HG03378 (cell line): ENCODE results near the gene THOC6.
"Not testable (repeated sequence)": the region's sequence is repeated elsewhere in the genome, so short reads cannot be mapped to it uniquely, and the experiment has no call there.

Experiments
- ATAC-seq: cut with Tn5 transposase; IDR thresholded peaks from one replicate; pipeline ENCODE4 v1.9.1; 2021; ENCODE audit warnings: mild to moderate bottlenecking, moderate library complexity; ENCODE audit not compliant: unreplicated experiment

Gene THOC6

DNA sequence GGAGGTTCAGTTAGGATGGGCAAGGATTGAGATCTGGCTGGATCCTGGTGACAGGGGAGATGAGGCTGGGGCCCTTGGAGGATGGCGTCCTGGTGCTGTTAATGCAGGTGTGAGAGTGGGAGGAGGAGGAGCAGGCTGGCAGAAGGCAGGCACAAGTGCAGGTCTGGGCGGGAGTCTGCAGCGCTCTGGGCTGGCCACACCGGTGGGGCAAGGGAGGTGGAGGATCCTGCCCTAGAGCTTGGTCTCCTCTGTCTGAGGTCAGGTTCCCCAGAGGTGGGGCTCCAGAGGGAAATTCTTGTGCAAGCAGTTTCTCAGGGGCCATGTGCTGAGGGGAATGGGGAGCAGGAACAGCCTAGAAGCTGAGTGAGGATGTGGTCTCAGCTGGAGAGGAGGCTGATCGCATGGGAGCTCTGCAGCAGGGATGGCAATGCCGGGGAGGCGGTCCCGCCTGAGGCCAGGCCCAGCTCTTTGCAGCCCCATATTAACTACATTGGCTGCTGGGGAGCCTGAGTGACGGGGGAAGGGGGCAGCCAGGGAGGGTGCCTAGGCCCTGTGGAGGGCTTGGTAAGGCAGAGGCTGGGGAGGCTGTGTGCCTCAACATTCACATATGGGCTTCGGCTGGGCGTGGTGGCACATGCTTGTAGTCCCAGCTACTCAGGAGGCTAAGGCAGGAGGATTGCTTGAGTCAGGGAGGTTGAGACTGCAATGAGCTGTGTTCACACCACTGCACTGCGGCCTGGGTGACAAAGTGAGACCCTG, 28.9 kb downstream of the THOC6 start:
- not testable (repeated sequence) for ATAC-seq

DNA sequence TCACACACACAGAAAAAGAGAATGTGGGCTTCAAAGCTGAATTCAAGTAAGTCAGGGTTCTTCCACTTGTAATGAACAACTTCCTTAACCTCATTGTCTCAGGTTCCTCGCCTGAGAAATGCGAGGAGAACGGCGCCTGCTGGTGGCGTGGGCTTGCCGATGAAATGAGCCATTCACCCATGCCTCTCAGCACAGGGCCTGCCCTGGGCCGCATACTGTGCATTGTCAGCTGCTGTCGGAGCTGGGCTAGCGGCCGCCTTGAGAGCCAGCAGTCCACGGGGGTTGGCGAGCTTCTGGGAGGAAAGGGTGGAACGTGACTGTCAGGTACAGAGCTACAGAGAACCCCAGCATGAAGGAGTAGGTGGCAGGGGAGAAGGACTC, 29.5 kb downstream of the THOC6 start:
- not testable (repeated sequence) for ATAC-seq

DNA sequence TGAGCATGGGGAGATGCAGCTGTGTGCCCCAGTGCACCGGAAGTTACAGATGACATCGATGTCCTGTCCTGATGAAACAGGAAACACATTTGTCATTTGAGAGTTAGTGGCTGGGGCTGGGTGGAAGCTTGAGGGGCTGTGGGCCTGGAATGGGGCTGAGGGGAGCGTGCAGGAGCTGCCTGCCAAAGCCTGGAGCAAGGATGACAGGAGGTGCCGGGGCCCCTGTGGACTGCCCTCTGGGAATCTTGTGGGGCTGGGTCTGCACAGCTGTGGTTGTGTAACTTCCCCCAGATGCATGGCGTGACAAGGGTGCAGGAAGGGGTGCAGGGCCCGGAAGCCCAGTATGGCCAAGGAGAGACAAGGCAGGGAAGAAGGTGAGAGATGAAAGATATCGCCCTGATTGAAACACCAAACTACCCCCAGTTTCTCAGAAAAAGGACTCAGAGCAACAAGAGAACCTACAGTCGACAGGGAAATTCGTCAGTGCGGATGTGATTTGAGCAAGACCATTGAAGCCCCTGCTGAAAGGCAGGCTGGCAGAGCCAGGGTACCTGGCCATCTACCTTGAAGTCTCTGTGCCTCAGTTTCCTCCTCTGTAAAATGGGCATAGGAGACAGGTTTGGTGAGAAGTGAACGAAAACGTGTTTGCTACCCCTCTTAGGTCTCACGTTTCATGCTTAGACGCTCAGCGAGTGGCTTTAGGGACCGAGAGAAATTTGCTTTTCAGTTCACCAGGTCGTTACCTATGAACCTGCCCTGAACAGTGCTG, 31.3 kb downstream of the THOC6 start:
- ATAC-seq = no peak

DNA sequence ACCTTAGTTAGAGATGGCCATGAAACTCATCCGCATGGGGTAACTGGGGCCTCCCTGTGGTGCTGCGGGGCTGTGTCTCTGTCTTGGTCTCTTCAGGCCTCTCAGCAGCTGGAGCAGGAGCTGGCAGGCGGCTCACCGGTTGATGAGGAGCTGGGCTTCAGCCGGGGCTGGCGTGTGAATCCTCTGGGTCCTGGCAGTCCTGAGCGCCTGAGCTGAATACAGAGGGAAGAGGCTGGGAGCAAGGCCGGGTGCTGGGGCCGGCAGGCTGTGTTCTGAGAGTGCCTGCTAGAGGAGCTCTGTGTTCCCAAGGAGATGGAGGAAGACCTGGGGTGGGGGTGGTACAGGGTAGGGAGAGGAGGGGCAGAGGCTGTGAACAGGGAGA, 31.9 kb downstream of the THOC6 start:
- not testable (repeated sequence) for ATAC-seq

DNA sequence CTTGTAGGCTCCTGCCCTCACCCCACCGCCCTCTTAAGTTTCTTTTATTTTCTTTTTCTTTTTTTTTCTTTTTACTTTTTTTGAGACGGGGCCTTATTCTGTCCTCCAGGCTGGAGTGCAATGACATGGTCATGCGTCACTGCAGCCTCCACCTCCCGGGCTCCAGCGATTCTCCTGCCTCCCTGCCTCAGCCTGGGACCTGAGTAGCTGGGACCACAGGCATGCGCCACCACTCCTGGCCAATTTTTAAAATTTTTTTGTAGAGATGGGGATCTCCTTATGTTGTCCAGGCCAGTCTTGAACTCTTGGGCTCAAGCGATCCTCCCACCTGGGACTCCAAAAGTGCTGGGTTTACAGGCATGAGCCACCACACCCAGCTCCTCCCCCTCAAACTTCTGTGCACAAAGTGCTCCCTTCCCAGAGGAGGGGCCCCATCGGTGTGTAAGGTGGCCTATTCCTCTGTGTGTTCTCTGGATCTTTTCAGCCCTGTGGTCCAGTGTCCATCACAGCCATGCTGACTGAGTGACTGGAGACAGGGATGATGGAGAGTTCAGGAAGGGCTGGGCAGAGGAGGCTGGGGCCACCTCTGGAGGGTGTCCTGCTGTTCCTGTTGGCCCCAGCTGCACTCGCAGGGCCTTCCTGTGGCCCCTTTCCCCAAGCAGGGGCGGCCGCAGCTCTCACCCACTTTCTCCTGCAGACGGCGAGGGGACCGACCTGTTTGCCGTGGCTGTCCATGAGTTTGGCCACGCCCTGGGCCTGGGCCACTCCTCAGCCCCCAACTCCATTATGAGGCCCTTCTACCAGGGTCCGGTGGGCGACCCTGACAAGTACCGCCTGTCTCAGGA, 32.7 kb downstream of the THOC6 start:
- no peak for ATAC-seq

DNA sequence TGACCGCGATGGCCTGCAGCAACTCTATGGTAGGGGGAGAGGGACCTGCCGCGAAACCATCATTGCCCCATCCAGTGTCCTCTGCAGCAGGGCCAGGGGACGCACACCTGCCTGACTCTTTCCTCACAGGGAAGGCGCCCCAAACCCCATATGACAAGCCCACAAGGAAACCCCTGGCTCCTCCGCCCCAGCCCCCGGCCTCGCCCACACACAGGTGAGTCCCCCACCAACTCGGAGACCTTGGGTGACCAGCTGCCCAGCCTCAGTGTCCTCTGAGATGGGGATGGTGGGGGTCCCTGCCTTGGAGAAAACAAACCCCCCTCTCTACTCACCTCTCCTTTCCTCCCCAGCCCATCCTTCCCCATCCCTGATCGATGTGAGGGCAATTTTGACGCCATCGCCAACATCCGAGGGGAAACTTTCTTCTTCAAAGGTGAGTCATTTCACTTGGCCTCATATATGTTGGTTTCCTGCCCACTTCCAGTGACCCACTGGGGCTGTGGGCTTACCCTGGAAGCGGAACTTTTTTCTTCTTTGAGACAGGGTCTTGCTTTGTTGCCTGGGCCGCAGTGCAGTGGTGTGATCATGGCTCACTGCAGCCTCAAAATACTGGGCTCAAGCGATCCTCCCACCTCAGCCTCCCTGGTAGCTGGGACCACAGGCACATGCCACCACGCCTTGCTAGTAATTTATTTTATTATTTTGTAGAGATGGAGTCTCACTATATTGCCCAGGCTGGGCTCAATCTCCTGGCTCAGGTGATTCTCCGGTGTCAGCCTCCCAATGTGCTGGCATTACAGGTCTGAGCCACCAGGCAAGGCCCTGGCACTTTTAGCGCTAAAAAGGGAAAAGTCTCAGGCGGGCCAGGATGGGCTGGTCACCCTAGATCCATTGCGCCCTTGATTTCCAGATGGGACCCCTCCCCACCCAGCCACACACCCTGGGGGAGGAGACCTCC, 33.6 kb downstream of the THOC6 start:
- no peak for ATAC-seq

DNA sequence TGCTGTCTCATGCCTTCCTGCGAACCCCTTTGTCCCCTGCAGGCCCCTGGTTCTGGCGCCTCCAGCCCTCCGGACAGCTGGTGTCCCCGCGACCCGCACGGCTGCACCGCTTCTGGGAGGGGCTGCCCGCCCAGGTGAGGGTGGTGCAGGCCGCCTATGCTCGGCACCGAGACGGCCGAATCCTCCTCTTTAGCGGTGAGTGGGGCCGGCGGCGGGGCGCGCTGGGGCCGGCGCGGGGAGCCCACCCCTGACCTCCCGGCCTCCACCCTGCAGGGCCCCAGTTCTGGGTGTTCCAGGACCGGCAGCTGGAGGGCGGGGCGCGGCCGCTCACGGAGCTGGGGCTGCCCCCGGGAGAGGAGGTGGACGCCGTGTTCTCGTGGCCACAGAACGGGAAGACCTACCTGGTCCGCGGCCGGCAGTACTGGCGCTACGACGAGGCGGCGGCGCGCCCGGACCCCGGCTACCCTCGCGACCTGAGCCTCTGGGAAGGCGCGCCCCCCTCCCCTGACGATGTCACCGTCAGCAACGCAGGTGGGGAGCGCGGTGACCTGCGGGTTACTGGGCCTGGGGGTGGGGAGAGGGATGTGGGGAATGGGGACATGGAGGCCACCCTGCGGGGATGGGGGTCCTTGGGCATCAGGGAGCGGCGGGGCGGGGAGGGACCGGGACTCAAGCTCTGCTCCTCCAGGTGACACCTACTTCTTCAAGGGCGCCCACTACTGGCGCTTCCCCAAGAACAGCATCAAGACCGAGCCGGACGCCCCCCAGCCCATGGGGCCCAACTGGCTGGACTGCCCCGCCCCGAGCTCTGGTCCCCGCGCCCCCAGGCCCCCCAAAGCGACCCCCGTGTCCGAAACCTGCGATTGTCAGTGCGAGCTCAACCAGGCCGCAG, 34.5 kb downstream of the THOC6 start:
- no peak for ATAC-seq

DNA sequence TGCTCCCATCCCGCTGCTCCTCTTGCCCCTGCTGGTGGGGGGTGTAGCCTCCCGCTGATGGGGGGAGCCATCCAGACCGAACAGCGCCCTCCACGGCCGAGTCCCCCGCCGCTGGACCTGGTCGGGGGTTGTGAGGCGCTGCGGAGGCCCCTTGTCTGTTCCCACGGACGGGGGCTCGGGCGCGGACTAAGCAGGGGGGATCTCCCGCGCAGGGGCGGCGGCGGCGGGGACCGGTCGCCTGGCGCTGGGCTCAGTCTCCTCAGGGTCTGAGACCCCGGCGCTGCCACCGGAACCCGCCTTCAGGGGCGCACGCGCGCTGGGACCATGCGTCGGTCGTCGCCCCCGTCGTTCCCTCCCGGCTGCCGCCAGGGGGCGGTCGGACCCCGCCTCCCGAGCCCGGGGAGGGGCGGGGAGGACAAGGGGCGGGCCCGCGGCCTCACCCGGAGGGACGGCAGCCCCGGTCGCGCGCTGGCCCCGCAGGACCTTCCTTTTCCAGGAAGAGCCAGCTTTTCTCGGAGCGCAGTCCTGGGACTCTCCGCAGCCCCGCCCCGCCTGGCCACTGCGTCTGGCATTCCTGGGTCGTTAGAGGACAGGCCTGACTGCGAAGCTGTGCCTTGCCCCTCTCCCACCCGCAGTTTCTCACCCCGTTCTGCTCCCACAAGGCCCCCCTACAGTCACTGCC, 35.3 kb downstream of the THOC6 start:
- ATAC-seq = no peak

DNA sequence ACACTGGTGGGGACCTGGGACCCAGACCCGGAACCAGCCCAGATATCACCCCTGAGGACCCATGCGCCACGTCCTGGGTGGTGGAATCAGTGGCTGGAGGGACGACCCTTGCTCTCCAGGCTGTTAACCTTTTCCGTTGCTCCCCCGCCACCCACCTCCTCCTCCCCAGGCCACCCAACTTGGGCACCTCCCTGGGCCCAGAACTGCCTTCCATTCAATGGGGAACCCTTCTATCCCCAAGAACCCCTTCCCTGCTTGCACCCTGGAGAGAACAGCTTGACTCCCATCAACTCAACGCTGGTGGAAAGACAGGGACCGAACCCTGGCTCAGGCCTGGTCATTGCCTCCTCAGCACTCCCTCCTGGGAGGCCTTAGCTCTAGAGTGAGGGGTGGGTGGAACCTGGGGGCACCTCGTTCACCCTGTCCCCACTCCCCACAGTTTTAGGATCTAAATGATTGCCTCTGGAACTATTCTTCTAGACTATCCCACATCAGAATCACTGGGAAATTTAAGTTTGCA, 35.9 kb downstream of the THOC6 start:
- ATAC-seq = no peak

DNA sequence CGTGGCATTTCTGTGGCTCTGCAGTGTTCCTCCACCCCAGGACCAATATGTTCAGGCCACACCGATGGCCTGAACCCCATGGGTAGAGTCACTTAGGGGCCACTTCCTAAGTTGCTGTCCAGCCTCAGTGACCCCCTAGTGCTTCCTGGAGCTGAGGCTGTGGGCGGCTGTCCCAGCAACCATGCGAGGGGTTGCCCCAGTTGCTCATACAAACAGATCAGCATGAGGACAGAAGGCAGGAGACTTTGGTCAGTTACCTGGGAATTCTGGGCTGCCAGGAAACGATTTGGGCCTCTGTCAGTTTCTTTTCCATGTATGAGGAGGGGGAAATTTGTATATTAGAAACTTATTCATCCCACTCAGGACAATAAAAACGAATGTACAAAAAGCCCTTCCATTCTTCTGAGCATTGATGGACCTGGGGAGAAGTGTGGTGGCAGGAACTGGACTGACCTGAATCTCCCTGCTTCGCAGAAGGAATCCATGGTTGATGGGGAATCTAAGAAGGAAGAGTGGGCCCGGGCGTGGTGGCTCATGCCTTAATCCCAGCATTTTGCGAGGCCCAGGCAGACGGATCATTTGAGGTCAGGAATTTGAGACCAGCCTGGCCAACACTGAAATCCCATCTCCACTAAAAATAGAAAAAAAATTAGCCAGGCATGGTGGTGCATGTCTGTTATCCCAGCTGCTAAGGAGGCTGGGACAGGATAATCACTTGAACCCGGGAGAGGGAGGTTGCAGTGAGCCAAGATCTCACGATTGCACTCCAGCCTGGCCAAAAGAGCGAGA, 36.7 kb downstream of the THOC6 start:
- ATAC-seq = no peak

DNA sequence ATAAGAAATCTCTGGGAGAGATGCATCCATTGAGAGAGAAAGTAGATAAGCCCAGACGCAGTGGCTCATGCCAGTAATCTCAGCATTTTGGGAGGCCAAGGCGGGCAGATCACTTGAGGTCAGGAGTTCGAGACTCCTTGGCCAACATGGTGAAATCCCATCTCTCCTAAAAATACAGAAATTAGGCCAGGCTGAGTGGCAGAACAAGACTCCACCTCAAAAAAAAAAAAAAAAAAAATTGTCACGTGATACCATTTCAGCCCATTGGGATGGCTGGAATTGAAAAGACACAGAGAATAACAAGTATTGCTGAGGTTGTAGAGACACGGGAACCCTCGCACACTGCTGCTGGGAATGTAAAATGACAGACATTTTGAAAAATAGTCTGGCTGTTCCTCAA, 38.7 kb downstream of the THOC6 start:
- ATAC-seq = no peak

DNA sequence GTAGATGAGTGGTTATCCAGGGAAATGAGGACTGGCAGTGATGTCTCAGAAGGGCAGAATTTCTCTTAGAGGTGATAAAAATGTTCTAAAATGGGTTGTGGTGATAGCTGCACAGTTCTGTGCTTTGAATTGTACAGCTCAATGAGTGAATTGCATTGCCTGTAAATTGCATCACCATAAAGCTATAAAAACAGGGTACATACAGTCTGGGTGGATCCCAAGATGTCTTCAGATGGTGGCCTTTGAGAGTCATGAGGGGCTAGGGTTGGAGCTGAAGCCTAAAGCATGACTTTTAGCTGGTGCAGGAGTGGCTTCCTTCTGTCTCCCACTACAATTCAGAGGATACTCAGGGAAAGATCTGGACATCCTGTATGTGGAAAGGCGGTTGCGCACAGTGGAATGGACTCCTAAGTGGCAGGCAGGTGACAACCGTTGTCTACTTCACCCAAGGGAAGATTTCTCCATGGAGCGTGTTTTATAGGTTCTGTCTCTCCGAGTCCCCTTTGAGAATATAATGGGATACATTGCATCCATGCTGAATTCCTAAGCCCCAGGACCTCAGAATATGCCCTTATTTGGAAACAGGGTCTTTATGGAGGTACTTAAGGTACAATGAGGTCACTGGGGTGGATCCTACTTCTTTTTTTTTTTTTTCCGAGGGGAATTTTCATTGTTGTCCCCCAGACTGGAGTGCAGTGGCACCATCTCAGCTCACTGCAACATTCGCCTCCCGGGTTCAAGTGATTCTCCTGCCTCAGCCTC, 40.0 kb downstream of the THOC6 start:
- ATAC-seq = no peak

DNA sequence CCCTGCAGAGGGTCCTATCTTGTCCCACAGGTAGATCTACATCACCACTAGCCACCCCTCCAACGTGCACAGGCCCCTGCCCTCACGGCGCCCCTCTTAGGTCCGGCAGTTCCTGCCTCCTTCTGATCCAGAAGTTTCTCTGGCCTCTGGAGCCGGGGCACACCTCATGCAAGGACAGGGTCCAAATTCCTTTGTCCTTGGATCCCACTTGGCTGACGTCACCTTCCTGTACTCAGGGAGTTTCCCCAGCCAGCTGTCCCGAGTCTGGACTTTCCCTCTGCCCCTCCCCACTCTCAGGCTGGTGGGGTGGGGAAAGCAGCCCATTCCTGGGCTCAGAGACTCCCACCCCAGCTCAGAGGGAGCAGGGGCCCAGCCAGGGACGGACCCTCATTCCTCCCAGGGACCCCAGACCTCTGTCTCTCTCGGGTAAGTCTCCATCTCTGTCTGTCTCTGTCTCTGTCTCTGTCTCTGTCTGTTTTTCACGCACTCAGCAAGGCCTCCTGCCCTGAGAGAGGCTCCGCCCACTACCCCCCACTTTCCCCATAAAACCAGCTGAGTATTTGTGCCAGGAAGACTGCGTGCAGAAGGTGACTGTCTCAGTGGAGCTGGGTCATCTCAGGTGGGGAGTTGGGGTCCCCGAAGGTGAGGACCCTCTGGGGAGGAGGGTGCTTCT, 41.4 kb downstream of the THOC6 start, which contains the start of gene IL32:
IL32 (plus strand) TSS at position 572 of the 673 bp plus-strand sequence. CDS start 172 bp downstream, outside the sequence.
- ATAC-seq = no peak

DNA sequence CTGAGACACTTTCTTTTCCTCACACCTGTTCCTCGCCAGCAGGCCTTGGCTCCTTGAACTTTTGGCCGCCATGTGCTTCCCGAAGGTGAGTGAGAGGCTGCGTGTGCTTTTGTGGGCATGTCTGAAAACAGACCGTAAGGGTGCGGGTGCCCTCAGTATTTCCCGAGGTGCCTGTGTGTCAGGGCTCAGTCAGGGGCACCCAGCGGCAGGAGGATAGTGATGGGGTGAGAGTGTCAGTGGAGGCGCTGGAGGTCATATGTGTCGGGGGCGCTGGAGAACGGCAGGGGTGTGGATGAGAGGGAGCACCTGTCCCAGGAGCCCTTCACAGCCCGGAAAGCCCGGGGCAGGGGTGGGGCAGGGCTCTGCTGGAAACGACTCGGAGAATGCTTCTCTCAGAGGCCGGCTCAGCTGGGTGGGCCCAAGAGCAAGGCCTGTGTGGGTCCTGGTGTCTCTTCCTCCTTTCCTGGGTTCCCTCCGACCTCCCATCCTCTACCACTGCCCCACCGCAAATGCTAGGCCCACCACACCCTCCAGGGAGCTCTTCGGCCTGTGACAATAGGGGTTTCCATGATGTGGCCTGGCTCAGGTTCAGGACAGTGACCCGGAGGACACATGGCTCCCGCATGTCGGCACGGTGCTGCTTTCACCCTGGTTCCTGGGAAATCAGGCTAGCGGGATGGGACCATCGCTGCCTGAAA, 42.1 kb downstream of the THOC6 start:
- no peak for ATAC-seq

DNA sequence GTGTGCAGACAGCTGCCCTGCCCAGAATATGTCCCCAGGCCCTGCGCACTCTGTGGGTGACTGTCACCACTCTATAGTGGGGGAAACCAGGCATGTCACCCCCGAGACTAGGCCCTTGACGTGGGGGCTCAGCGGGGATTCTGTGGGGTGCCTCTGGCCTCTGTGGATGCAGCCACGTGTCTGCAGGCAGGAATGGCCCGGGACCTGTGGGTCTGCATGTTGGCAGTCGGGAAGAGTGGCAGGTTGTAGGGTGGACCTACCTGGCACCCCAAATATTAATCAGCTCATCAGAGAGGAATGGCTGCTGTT, 42.6 kb downstream of the THOC6 start:
- ATAC-seq = no peak

DNA sequence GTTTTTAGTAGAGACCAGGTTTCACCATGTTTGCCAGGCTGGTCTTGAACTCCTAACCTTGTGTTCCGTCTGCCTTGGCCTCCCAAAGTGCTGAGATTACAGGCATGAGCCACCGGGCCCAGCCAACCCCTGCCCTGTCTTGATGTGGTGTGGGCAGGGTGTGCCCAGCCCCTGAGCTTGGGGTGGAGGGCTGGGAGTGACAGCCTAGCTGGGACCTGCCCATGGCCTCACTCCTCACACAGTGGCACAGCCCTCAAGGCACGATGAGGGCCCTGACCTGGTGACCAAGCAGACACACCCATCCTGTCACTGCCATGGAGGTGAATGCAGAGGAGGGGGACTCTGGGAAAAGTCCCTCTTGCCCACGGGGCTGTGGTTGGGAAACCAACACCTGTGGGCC, 44.7 kb downstream of the THOC6 start:
- ATAC-seq = no peak
